Dedifferentiated amniotic fluid mesenchymal stem cell (primary cell): ENCODE data around the gene ADAMTS12.

Source experiments
- DNase-seq: peaks from one replicate; pipeline ENCODE4 v3.0.0-alpha.2; 2016; ENCODE audit errors: extremely low spot score

ADAMTS12 gene

GRCh38 chr5:33657804-33658440, 233.9 kb downstream of the ADAMTS12 start:
- no peak for DNase-seq

- DNase-seq: no peak
Measured at GRCh38 chr5:33657176-33657575, 234.6 kb downstream of the ADAMTS12 start.

- no peak for DNase-seq
Measured at GRCh38 chr5:33650911-33651310, 240.9 kb downstream of the ADAMTS12 start.

GRCh38 chr5:33649549-33650482, 242.0 kb downstream of the ADAMTS12 start:
- DNase-seq: peak; percentile 78

- DNase-seq: peak; percentile 45
Measured at GRCh38 chr5:33641744-33642505, 249.9 kb downstream of the ADAMTS12 start.

GRCh38 chr5:33639474-33639873, 252.3 kb downstream of the ADAMTS12 start:
- DNase-seq: no peak

- DNase-seq: no peak
Measured at GRCh38 chr5:33637011-33637410, 254.8 kb downstream of the ADAMTS12 start.

GRCh38 chr5:33635582-33635981, 256.2 kb downstream of the ADAMTS12 start:
- DNase-seq: no peak

GRCh38 chr5:33633699-33634098, 258.1 kb downstream of the ADAMTS12 start:
- no peak for DNase-seq

GRCh38 chr5:33631786-33632185, 260.0 kb downstream of the ADAMTS12 start:
- no peak for DNase-seq

- DNase-seq: no peak
Measured at GRCh38 chr5:33631139-33631538, 260.7 kb downstream of the ADAMTS12 start.

- no peak for DNase-seq
Measured at GRCh38 chr5:33629999-33630398, 261.8 kb downstream of the ADAMTS12 start.

- DNase-seq: no peak
Measured at GRCh38 chr5:33628796-33629195, 263.0 kb downstream of the ADAMTS12 start.

GRCh38 chr5:33621514-33621913, 270.3 kb downstream of the ADAMTS12 start:
- no peak for DNase-seq

- DNase-seq: no peak
Measured at GRCh38 chr5:33614039-33614438, 277.8 kb downstream of the ADAMTS12 start.

GRCh38 chr5:33612386-33612785, 279.4 kb downstream of the ADAMTS12 start:
- DNase-seq: peak; percentile 39

GRCh38 chr5:33611877-33612276, 279.9 kb downstream of the ADAMTS12 start:
- DNase-seq: peak; percentile 52

GRCh38 chr5:33608344-33609041, 283.3 kb downstream of the ADAMTS12 start:
- no peak for DNase-seq

GRCh38 chr5:33604503-33604902, 287.3 kb downstream of the ADAMTS12 start:
- DNase-seq: no peak

GRCh38 chr5:33601881-33602280, 289.9 kb downstream of the ADAMTS12 start:
- DNase-seq: no peak

GRCh38 chr5:33595303-33595702, 296.5 kb downstream of the ADAMTS12 start:
- no peak for DNase-seq

- no peak for DNase-seq
Measured at GRCh38 chr5:33594006-33594405, 297.8 kb downstream of the ADAMTS12 start.
